Ishikawa (cell line): Measurements from ENCODE around the gene ECSIT.
A peak's percentile ranks its signal among the peaks of the same experiment; 100 is the strongest.

ENCODE experiments used
- CEBPB ChIP-seq: IDR thresholded peaks from 2 replicates; pipeline ENCODE4 v1.6.1; 2012
- CREB1 ChIP-seq: IDR thresholded peaks from 2 replicates; pipeline ENCODE4 v1.6.1; 2012; ENCODE audit warnings: low read depth
- EP300 ChIP-seq: IDR thresholded peaks from 2 replicates; pipeline ENCODE4 v1.6.1; 2012; ENCODE audit warnings: borderline replicate concordance
- MAX ChIP-seq: IDR thresholded peaks from 2 replicates; pipeline ENCODE4 v1.6.1; 2012
- NFIC ChIP-seq: IDR thresholded peaks from 2 replicates; pipeline ENCODE4 v1.6.1; 2012
- REST ChIP-seq: IDR thresholded peaks from 2 replicates; pipeline ENCODE4 v1.6.1; 2012; ENCODE audit warnings: low read depth, mild to moderate bottlenecking
- TAF1 ChIP-seq: IDR thresholded peaks from 2 replicates; pipeline ENCODE4 v1.6.1; 2012; ENCODE audit warnings: low read depth, mild to moderate bottlenecking
- TCF12 ChIP-seq: IDR thresholded peaks from 2 replicates; pipeline ENCODE4 v1.6.1; 2012; ENCODE audit warnings: low read depth
- USF1 ChIP-seq: IDR thresholded peaks from 2 replicates; pipeline ENCODE4 v1.6.1; 2012
- YY1 ChIP-seq: IDR thresholded peaks from 2 replicates; pipeline ENCODE4 v1.6.1; 2012; ENCODE audit warnings: low read depth
- ZBTB7A ChIP-seq: IDR thresholded peaks from 2 replicates; pipeline ENCODE4 v1.6.1; 2012; ENCODE audit warnings: low read depth

GRCh38 chr19:11481534-11482383, 47.2 kb downstream of the ECSIT start:
- TF ChIP-seq ZBTB7A (no peak; the same call in 1 of the 2 replicates), MAX (peak; percentile 40; the same call in 1 of the 2 replicates), USF1 (no peak), REST (peak; percentile 89), CEBPB (no peak), NFIC (no peak), EP300 (no peak), YY1 (no peak), TAF1 (no peak), CREB1 (0 out of 2 replicates have a peak, but pooled peaks have one; percentile 24), TCF12 (no peak; the same call in 1 of the 2 replicates)
